ENCODE measurements around the gene MIGA1.

DNA sequence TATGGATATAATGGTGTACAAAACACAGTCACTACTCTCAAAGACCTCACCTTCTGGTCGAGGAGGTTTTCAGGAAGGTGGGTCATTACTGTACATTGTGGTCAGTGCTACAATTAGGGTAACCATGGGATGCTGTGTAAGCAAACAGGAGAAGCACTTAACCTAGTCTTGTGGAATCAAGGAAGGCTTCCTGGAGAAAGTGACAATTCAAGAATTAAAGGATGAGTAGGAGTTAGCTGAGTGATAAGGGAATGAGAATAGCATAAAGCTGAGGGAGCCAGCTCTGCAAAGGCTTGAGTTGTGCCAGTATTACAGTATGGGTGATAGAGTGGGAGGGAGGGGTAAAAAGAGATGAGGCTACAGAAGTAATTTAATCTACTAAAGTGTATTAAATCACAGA, 126.2 kb downstream of the MIGA1 start:
- TF ChIP-seq YY1 (IDR thresholded peaks at IDR 0.05; ENCODE audit: insufficient read depth, insufficient read length): no peak
- TF ChIP-seq ZNF274 (IDR thresholded peaks at IDR 0.05; ENCODE audit: low read depth, low read length): no peak
